CD8-positive, alpha-beta memory T cell (primary cell): ENCODE data around the gene ASCC3. TPM values are rescaled to one million over a fixed set of nuclear protein-coding genes. Genes with fewer than 3 reads are reported as not detected.
A peak's percentile ranks its signal among the peaks of the same experiment; 100 is the strongest.

Experiments
- CTCF ChIA-PET: fragments of 350-600 bp; sonication (Branson Sonifier 250); formaldehyde crosslinking; loops from one replicate; lab custom pipeline; 2021; ENCODE audit warnings: antibody characterized with exemption; lab: Charles Lee
- POLR2A ChIA-PET: fragments of 350-600 bp; sonication (Branson Sonifier 250); formaldehyde crosslinking; loops from one replicate; lab custom pipeline; 2021; ENCODE audit warnings: antibody characterized with exemption; lab: Charles Lee
- DNase-seq, 5 donors: peaks; one replicate each; pipeline versions ENCODE4 v3.0.0 to v3.0.0-alpha.2; 2020 to 2022; ENCODE audit warnings: mixed read lengths in 1 of 5
- H3K27ac ChIP-seq: one replicate; pipeline ENCODE4 v1.7.0; 2013; ENCODE audit warnings: low read depth, mild to moderate bottlenecking, low read length, moderate library complexity
- H3K27me3 ChIP-seq: 2 replicates; pipeline ENCODE4 v1.7.0; 2013; ENCODE audit warnings: low read length, mild to moderate bottlenecking; ENCODE audit not compliant: insufficient read depth, poor library complexity, severe bottlenecking
- H3K36me3 ChIP-seq: 2 replicates; pipeline ENCODE4 v1.7.0; 2013; ENCODE audit warnings: mild to moderate bottlenecking, low read length, moderate library complexity; ENCODE audit not compliant: insufficient read depth
- H3K4me1 ChIP-seq: 2 replicates; pipeline ENCODE4 v1.7.0; 2013; ENCODE audit warnings: mild to moderate bottlenecking, low read length, moderate library complexity; ENCODE audit not compliant: insufficient read depth
- H3K4me3 ChIP-seq: 2 replicates; pipeline ENCODE4 v1.7.0; 2013; ENCODE audit warnings: mild to moderate bottlenecking, low read length
- H3K9me3 ChIP-seq: 2 replicates; pipeline ENCODE4 v1.7.0; 2013; ENCODE audit warnings: mild to moderate bottlenecking, low read length
- H3K27ac Mint-ChIP-seq, 8 donors: one replicate each; pipeline ENCODE4 v1.8.0; 2020 to 2021; ENCODE audit warnings: mixed read lengths in 8 of 8, mild to moderate bottlenecking in 6 of 8, inconsistent platforms in 3 of 8, moderate library complexity in 3 of 8
- H3K27me3 Mint-ChIP-seq, 2 donors: one replicate each; pipeline ENCODE4 v1.8.0; 2020 to 2021; ENCODE audit warnings: mixed read lengths in 2 of 2, mild to moderate bottlenecking in 1 of 2, moderate library complexity in 1 of 2
- H3K36me3 Mint-ChIP-seq, 3 donors: one replicate each; pipeline ENCODE4 v1.8.0; 2020 to 2021; ENCODE audit warnings: mixed read lengths in 3 of 3, inconsistent platforms in 1 of 3, mild to moderate bottlenecking in 1 of 3
- H3K4me1 Mint-ChIP-seq, 3 donors: one replicate each; pipeline ENCODE4 v1.8.0; 2020 to 2021; ENCODE audit warnings: mixed read lengths in 3 of 3, inconsistent platforms in 1 of 3, mild to moderate bottlenecking in 1 of 3
- H3K4me3 Mint-ChIP-seq, 7 donors: one replicate each; pipeline ENCODE4 v1.8.0; 2020 to 2021; ENCODE audit warnings: mixed read lengths in 7 of 7, mild to moderate bottlenecking in 6 of 7, moderate library complexity in 4 of 7, inconsistent platforms in 2 of 7
- H3K9me3 Mint-ChIP-seq, 5 donors: one replicate each; pipeline ENCODE4 v1.8.0; 2020 to 2022; ENCODE audit warnings: mixed read lengths in 5 of 5, mild to moderate bottlenecking in 3 of 5, moderate library complexity in 2 of 5, inconsistent platforms in 1 of 5
- polyA plus RNA-seq: library from polyadenylated mRNA; unstranded; fragments of 300-500 nt; fragmentation: Illumina TruSeq; gene quantifications from one replicate; pipeline ENCODE4 v1.2.3, GENCODE V29; 2021
- total RNA-seq, 2 experiments: library from RNA; stranded (reverse); gene quantifications; one replicate each; pipeline ENCODE4 v1.2.3, GENCODE V29; 2021

ASCC3 gene
- total and polyA plus RNA-seq, 3 experiments from 2014 or later, result 26.8 to 65.1 (median 64.0) TPM

DNA sequence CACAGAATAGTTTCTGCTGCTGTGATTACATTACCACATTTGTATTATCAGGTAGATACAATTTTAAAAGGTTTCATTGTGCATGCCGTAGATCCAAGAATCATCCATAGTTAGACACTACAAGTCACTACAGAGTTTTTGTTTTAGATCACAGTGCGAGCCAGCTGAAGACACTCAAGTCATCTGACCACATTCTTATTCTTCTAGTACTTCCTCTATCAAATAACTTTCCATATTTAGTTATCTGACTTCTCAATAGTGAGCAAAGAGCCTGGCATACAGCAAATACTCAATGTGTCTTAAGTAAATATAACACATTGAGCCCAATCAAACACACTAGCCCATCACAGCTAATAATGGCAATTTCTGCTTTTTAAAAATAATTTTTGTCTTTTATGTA lies 195.4 kb downstream of the ASCC3 start:
- Histone ChIP-seq H3K27me3 (no peaks in the 10 kb centered on the region), H3K4me1 (no peaks in the 10 kb centered on the region), H3K27ac (no peak overlapping the region), H3K4me3 (no peak overlapping the region), H3K9me3 (no peaks in the 10 kb centered on the region), H3K36me3 (no peaks in the 10 kb centered on the region)
- DNase-seq, result no peak
- H3K27me3 Mint-ChIP-seq, result no peaks in the 10 kb centered on the region
- H3K36me3 Mint-ChIP-seq, result peaks cover 4 to 17% (median 11%) of the 10 kb centered on the region in 3 donors
- CTCF ChIA-PET, result no interaction called here
- no peaks in the 10 kb centered on the region for H3K9me3 Mint-ChIP-seq
- H3K4me1 Mint-ChIP-seq, result peaks cover 0 to under 1% (median under 1%) of the 10 kb centered on the region in 3 donors
- no peak overlapping the region for H3K4me3 Mint-ChIP-seq
- POLR2A ChIA-PET, result no interaction called here
- H3K27ac Mint-ChIP-seq, result no peak overlapping the region

DNA sequence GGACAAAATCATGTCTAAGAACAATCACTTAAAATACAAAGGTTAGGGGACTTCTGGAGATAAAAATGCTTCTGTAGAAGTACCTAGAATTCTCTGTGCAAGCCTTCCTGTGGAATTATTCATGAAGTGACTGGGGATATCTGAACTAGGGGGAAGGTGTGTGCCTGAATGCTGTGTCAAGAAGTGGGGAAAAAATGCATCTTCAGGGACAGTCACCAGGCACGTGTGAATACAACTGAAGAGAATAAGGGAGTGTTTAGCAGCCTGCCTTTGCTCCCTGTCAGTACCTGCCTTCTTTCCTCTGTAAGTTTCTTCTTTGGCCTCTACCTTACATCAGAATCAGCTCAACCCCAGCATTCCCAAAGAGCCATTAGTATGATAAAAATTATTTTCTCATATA lies 201.0 kb downstream of the ASCC3 start:
- no peaks in the 10 kb centered on the region for H3K27me3 Mint-ChIP-seq
- H3K4me1 ChIP-seq, result no peaks in the 10 kb centered on the region
- H3K27ac Mint-ChIP-seq, result peak overlapping the region in 1 of 8 donors; percentile 53
- H3K4me3 Mint-ChIP-seq, result no peak overlapping the region
- no peak overlapping the region for H3K4me3 ChIP-seq
- H3K36me3 ChIP-seq, result no peaks in the 10 kb centered on the region
- H3K27ac ChIP-seq, result no peak overlapping the region
- H3K9me3 Mint-ChIP-seq, result no peaks in the 10 kb centered on the region
- no peak for DNase-seq
- H3K9me3 ChIP-seq, result no peaks in the 10 kb centered on the region
- CTCF ChIA-PET, result no interaction called here
- peaks cover 0 to 18% (median 0%) of the 10 kb centered on the region in 3 donors for H3K36me3 Mint-ChIP-seq
- H3K4me1 Mint-ChIP-seq, result peaks cover 0 to 2% (median 2%) of the 10 kb centered on the region in 3 donors
- POLR2A ChIA-PET, result no interaction called here
- no peaks in the 10 kb centered on the region for H3K27me3 ChIP-seq

DNA sequence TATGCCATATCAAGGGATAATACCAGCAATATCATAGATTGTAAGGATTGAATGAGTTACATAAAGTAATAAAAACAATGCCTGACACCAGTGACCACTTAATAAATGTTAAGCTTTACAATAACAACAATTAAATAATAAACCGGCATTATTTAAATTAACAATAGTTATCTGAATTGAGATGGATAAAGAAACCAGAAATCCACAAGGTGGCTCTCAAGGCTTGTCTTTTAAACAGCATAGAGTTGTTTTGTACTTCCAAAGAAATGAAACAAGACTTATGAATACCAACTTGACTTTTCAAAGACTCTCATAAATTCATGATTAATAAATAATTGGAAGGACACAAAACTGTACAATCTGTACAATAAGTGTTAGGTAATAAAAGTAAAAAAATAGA lies 203.1 kb downstream of the ASCC3 start:
- Histone ChIP-seq H3K4me1 (no peaks in the 10 kb centered on the region), H3K36me3 (no peaks in the 10 kb centered on the region), H3K9me3 (no peaks in the 10 kb centered on the region), H3K27me3 (no peaks in the 10 kb centered on the region), H3K4me3 (no peak overlapping the region), H3K27ac (no peak overlapping the region)
- peaks cover 0 to 17% (median 2%) of the 10 kb centered on the region in 3 donors for H3K36me3 Mint-ChIP-seq
- no peak overlapping the region for H3K4me3 Mint-ChIP-seq
- CTCF ChIA-PET, result interaction anchor here (2.2 kb wide), 1 partner anchor 14 kb away, joined by 7 read pairs; no protein-coding TSS in a partner anchor
- no peaks in the 10 kb centered on the region for H3K9me3 Mint-ChIP-seq
- no peaks in the 10 kb centered on the region for H3K27me3 Mint-ChIP-seq
- POLR2A ChIA-PET, result no interaction called here
- no peak overlapping the region for H3K27ac Mint-ChIP-seq
- H3K4me1 Mint-ChIP-seq, result peaks cover 0 to 2% (median 2%) of the 10 kb centered on the region in 3 donors
- DNase-seq, result no peak

DNA sequence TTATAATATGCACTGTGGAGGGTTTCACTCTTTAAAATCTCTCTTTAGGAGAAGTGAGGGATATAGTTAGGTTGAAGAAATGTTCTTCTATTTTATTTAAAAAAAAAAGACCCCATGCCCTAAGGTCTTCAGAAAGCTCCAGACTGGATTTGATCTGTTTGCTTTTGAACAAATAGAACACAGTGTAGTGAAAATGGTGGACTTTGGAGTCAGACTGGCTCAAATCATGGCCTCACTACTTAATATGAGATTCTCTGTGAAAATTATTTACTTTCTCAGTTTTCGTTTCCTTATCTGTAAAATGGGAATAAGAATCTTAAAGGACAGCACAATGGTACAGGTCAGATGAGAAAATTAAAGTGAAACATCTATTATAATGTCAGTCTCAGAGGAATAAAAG lies 203.9 kb downstream of the ASCC3 start:
- Mint-ChIP-seq H3K4me1 (peaks cover 0 to 2% (median 2%) of the 10 kb centered on the region in 3 donors), H3K4me3 (no peak overlapping the region), H3K9me3 (no peaks in the 10 kb centered on the region), H3K27me3 (no peaks in the 10 kb centered on the region), H3K27ac (no peak overlapping the region), H3K36me3 (peaks cover 0 to 17% (median 2%) of the 10 kb centered on the region in 3 donors)
- H3K9me3 ChIP-seq, result no peaks in the 10 kb centered on the region
- H3K36me3 ChIP-seq, result no peaks in the 10 kb centered on the region
- H3K27ac ChIP-seq, result no peak overlapping the region
- ChIA-PET POLR2A (no interaction called here), CTCF (interaction anchor here (2.2 kb wide), 1 partner anchor 13 kb away, joined by 7 read pairs; no protein-coding TSS in a partner anchor)
- H3K4me3 ChIP-seq, result no peak overlapping the region
- H3K4me1 ChIP-seq, result no peaks in the 10 kb centered on the region
- no peak for DNase-seq
- no peaks in the 10 kb centered on the region for H3K27me3 ChIP-seq

GRCh38 chr6:100673641-100674040 lies 207.5 kb downstream of the ASCC3 start:
- ChIA-PET POLR2A (no interaction called here), CTCF (no interaction called here)
- peaks cover 0 to 7% (median 0%) of the 10 kb centered on the region in 5 donors for H3K9me3 Mint-ChIP-seq
- Histone ChIP-seq H3K36me3 (no peaks in the 10 kb centered on the region), H3K4me1 (no peaks in the 10 kb centered on the region), H3K4me3 (no peak overlapping the region), H3K9me3 (no peaks in the 10 kb centered on the region), H3K27me3 (no peaks in the 10 kb centered on the region), H3K27ac (no peak overlapping the region)
- no peaks in the 10 kb centered on the region for H3K4me1 Mint-ChIP-seq
- H3K27ac Mint-ChIP-seq, result no peak overlapping the region
- no peak for DNase-seq
- peaks cover 0 to 16% (median 2%) of the 10 kb centered on the region in 3 donors for H3K36me3 Mint-ChIP-seq
- H3K4me3 Mint-ChIP-seq, result no peak overlapping the region
- no peaks in the 10 kb centered on the region for H3K27me3 Mint-ChIP-seq

GRCh38 chr6:100671740-100672139 lies 209.4 kb downstream of the ASCC3 start:
- CTCF ChIA-PET, result no interaction called here
- H3K27me3 ChIP-seq, result no peaks in the 10 kb centered on the region
- H3K27ac ChIP-seq, result no peak overlapping the region
- POLR2A ChIA-PET, result no interaction called here
- no peaks in the 10 kb centered on the region for H3K36me3 ChIP-seq
- Mint-ChIP-seq H3K4me3 (no peak overlapping the region), H3K36me3 (peaks cover 0 to 14% (median 4%) of the 10 kb centered on the region in 3 donors), H3K27me3 (no peaks in the 10 kb centered on the region), H3K9me3 (peaks cover 0 to 7% (median 0%) of the 10 kb centered on the region in 5 donors), H3K27ac (no peak overlapping the region), H3K4me1 (no peaks in the 10 kb centered on the region)
- H3K9me3 ChIP-seq, result no peaks in the 10 kb centered on the region
- no peak for DNase-seq
- no peaks in the 10 kb centered on the region for H3K4me1 ChIP-seq
- no peak overlapping the region for H3K4me3 ChIP-seq

DNA sequence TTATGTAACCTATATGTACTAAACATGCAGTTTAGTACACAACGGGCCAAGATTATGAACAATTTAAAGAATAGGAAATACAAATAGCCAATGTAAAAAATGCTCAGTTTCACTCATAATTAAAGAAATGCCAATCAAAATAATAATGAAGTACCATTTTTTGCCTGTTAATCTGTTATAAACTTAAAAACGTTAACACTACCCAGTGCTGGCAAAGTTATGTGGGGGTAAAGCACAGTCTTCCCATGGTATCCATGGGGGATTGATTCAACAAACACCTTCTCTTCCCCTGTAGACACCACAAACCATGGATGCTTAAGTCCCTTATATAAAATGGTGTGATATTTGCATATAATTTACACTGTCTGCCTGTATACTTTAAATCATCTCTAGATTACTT lies 211.1 kb downstream of the ASCC3 start:
- Mint-ChIP-seq H3K27me3 (no peaks in the 10 kb centered on the region), H3K9me3 (peaks cover 0 to 7% (median 0%) of the 10 kb centered on the region in 5 donors), H3K4me3 (no peak overlapping the region), H3K36me3 (peaks cover 0 to 10% (median 4%) of the 10 kb centered on the region in 3 donors), H3K27ac (no peak overlapping the region), H3K4me1 (peaks cover 0 to under 1% (median under 1%) of the 10 kb centered on the region in 3 donors)
- Histone ChIP-seq H3K9me3 (no peaks in the 10 kb centered on the region), H3K4me1 (no peaks in the 10 kb centered on the region), H3K36me3 (no peaks in the 10 kb centered on the region), H3K4me3 (no peak overlapping the region), H3K27ac (no peak overlapping the region), H3K27me3 (no peaks in the 10 kb centered on the region)
- no peak for DNase-seq
- POLR2A ChIA-PET, result no interaction called here
- CTCF ChIA-PET, result no interaction called here

- H3K27me3 Mint-ChIP-seq, result no peaks in the 10 kb centered on the region
- peak overlapping the region in 1 of 7 donors; percentile 18 for H3K4me3 Mint-ChIP-seq
- H3K36me3 Mint-ChIP-seq, result peaks cover 0 to 11% (median 7%) of the 10 kb centered on the region in 3 donors
Measured at GRCh38 chr6:100665041-100665380, 216.1 kb downstream of the ASCC3 start.

More at GRCh38 chr6:100665041-100665380, 216.1 kb downstream of the ASCC3 start:
- H3K27ac Mint-ChIP-seq, result peak overlapping the region in 3 of 8 donors; percentile 40 to 88 (median 72)
- ChIA-PET CTCF (interaction anchor here (1.0 to 1.5 kb wide), 6 partner anchors 9 to 797 kb away, joined by 3 to 7 read pairs (median 3); no protein-coding TSS in a partner anchor), POLR2A (no interaction called here)
- Histone ChIP-seq H3K4me1 (no peaks in the 10 kb centered on the region), H3K27ac (no peak overlapping the region), H3K27me3 (no peaks in the 10 kb centered on the region), H3K36me3 (no peaks in the 10 kb centered on the region), H3K9me3 (no peaks in the 10 kb centered on the region), H3K4me3 (no peak overlapping the region)
- DNase-seq, result no peak
- peaks cover 5 to 10% (median 10%) of the 10 kb centered on the region in 3 donors for H3K4me1 Mint-ChIP-seq
- H3K9me3 Mint-ChIP-seq, result no peaks in the 10 kb centered on the region
